H9 (cell line): ENCODE data around the gene ELAVL1. TPM values are rescaled to one million over a fixed set of nuclear protein-coding genes. Genes with fewer than 3 reads are reported as not detected.

Experiments
- DNase-seq: peaks from one replicate; pipeline ENCODE4 v3.0.0-alpha.2; 2017
- H2AFZ ChIP-seq: one replicate; pipeline ENCODE4 v1.6.1; 2013; ENCODE audit warnings: mild to moderate bottlenecking, low read length, control low read depth, moderate library complexity
- H2AK5ac ChIP-seq: 2 replicates; pipeline ENCODE4 v1.6.1; 2013; ENCODE audit warnings: low read length, control low read depth, mixed read lengths; ENCODE audit not compliant: insufficient read length
- H2BK120ac ChIP-seq: one replicate; pipeline ENCODE4 v1.6.1; 2013; ENCODE audit warnings: low read depth, mild to moderate bottlenecking, low read length, control low read depth, inconsistent platforms; ENCODE audit not compliant: poor library complexity, severe bottlenecking
- H2BK12ac ChIP-seq: 2 replicates; pipeline ENCODE4 v1.6.1; 2013; ENCODE audit warnings: low read length, control low read depth, mixed read lengths, low read depth; ENCODE audit not compliant: insufficient read length
- H2BK15ac ChIP-seq: 2 replicates; pipeline ENCODE4 v1.6.1; 2013; ENCODE audit warnings: low read depth, low read length, control low read depth
- H2BK20ac ChIP-seq: one replicate; pipeline ENCODE4 v1.6.1; 2013; ENCODE audit warnings: low read depth, mild to moderate bottlenecking, low read length, control low read depth, inconsistent platforms; ENCODE audit not compliant: poor library complexity, severe bottlenecking
- H2BK5ac ChIP-seq: 2 replicates; pipeline ENCODE4 v1.6.1; 2013; ENCODE audit warnings: low read length, control low read depth, mixed read lengths; ENCODE audit not compliant: insufficient read length
- H3K14ac ChIP-seq: 2 replicates; pipeline ENCODE4 v1.6.1; 2013; ENCODE audit warnings: low read length, control low read depth; ENCODE audit not compliant: insufficient read depth
- H3K18ac ChIP-seq: 2 replicates; pipeline ENCODE4 v1.6.1; 2013; ENCODE audit warnings: low read depth, mild to moderate bottlenecking, mixed read lengths, low read length, control low read depth; ENCODE audit not compliant: insufficient read length
- H3K23ac ChIP-seq: 2 replicates; pipeline ENCODE4 v1.6.1; 2013; ENCODE audit warnings: low read length, control low read depth, mixed read lengths, low read depth; ENCODE audit not compliant: insufficient read length
- H3K23me2 ChIP-seq: 2 replicates; pipeline ENCODE4 v1.6.1; 2013; ENCODE audit warnings: low read depth, mild to moderate bottlenecking, mixed read lengths, low read length, control low read depth; ENCODE audit not compliant: insufficient read length, poor library complexity, severe bottlenecking
- H3K27ac ChIP-seq: 2 replicates; pipeline ENCODE4 v1.5.1; 2013; ENCODE audit warnings: low read length, control low read depth, mixed read lengths, low read depth; ENCODE audit not compliant: insufficient read length
- H3K27me3 ChIP-seq: 2 replicates; pipeline ENCODE4 v1.6.1; 2013; ENCODE audit warnings: low read length, control low read depth, inconsistent platforms; ENCODE audit not compliant: insufficient read depth
- H3K4ac ChIP-seq: 2 replicates; pipeline ENCODE4 v1.6.1; 2013; ENCODE audit warnings: low read depth, mild to moderate bottlenecking, control low read depth, inconsistent platforms, low read length, moderate library complexity
- H3K4me1 ChIP-seq: 2 replicates; pipeline ENCODE4 v1.6.1; 2013; ENCODE audit warnings: low read length, control low read depth, inconsistent platforms; ENCODE audit not compliant: insufficient read depth
- H3K4me2 ChIP-seq: 2 replicates; pipeline ENCODE4 v1.6.1; 2013; ENCODE audit warnings: low read length, control low read depth, mixed read lengths; ENCODE audit not compliant: insufficient read length, insufficient read depth
- H3K56ac ChIP-seq: 2 replicates; pipeline ENCODE4 v1.6.1; 2013; ENCODE audit warnings: low read depth, mild to moderate bottlenecking, mixed read lengths, low read length, control low read depth; ENCODE audit not compliant: insufficient read length
- H3K79me1 ChIP-seq: 2 replicates; pipeline ENCODE4 v1.6.1; 2013; ENCODE audit warnings: low read depth, mild to moderate bottlenecking, moderate library complexity, low read length, control low read depth, inconsistent platforms; ENCODE audit not compliant: insufficient read depth, poor library complexity, severe bottlenecking
- H3K79me2 ChIP-seq: 2 replicates; pipeline ENCODE4 v1.6.1; 2013; ENCODE audit warnings: low read length, control low read depth, inconsistent platforms; ENCODE audit not compliant: insufficient read depth
- H3K9ac ChIP-seq: 2 replicates; pipeline ENCODE4 v1.6.1; 2013; ENCODE audit warnings: low read length, control low read depth, mixed read lengths; ENCODE audit not compliant: insufficient read length; ENCODE audit errors: extremely low read depth
- H3K9me3 ChIP-seq: one replicate; pipeline ENCODE4 v1.6.1; 2013; ENCODE audit warnings: low read depth, low read length, inconsistent platforms; ENCODE audit not compliant: control insufficient read depth
- H3T11ph ChIP-seq: one replicate; pipeline ENCODE4 v1.6.1; 2013; ENCODE audit warnings: mild to moderate bottlenecking, low read length, control low read depth, inconsistent platforms
- H4K20me1 ChIP-seq: one replicate; pipeline ENCODE4 v1.6.1; 2013; ENCODE audit not compliant: control insufficient read depth, insufficient read length, insufficient read depth
- H4K5ac ChIP-seq: 2 replicates; pipeline ENCODE4 v1.6.1; 2013; ENCODE audit warnings: low read depth, mild to moderate bottlenecking, mixed read lengths, low read length, control low read depth; ENCODE audit not compliant: insufficient read length
- H4K8ac ChIP-seq: replicated peaks from 2 replicates; pipeline ENCODE4 v1.6.1; 2013; ENCODE audit warnings: low read length, control low read depth, mixed read lengths, low read depth; ENCODE audit not compliant: insufficient read length
- H4K91ac ChIP-seq: 2 replicates; pipeline ENCODE4 v1.6.1; 2013; ENCODE audit warnings: low read depth, mild to moderate bottlenecking, moderate library complexity, mixed read lengths, low read length, control low read depth; ENCODE audit not compliant: insufficient read length
- H3K27ac Mint-ChIP-seq, 3 experiments: 2 replicates in 2 of 3; 3 replicates in 1 of 3; pipeline ENCODE4 v1.8.0; 2020 to 2021; ENCODE audit warnings: mixed read lengths in 3 of 3, mild to moderate bottlenecking in 1 of 3, moderate library complexity in 1 of 3
- H3K27me3 Mint-ChIP-seq: 2 replicates; pipeline ENCODE4 v1.8.0; 2021; ENCODE audit warnings: low read depth, mild to moderate bottlenecking, moderate library complexity, mixed read lengths
- H3K36me3 Mint-ChIP-seq, 3 experiments: 2 replicates in 2 of 3; 3 replicates in 1 of 3; pipeline ENCODE4 v1.8.0; 2020 to 2021; ENCODE audit warnings: low read depth in 3 of 3, mixed read lengths in 3 of 3; ENCODE audit not compliant: insufficient read depth in 1 of 3
- H3K4me1 Mint-ChIP-seq, 2 experiments: 2 replicates each; pipeline ENCODE4 v1.8.0; 2020; ENCODE audit warnings: mixed read lengths in 2 of 2
- H3K4me3 Mint-ChIP-seq, 2 experiments: 2 replicates in 1 of 2; 3 replicates in 1 of 2; pipeline ENCODE4 v1.8.0; 2020 to 2021; ENCODE audit warnings: mild to moderate bottlenecking in 2 of 2, mixed read lengths in 2 of 2, moderate library complexity in 1 of 2
- H3K9me3 Mint-ChIP-seq, 2 experiments: 2 replicates in 1 of 2; 3 replicates in 1 of 2; pipeline ENCODE4 v1.8.0; 2020; ENCODE audit warnings: mild to moderate bottlenecking in 2 of 2, mixed read lengths in 2 of 2, moderate library complexity in 1 of 2
- WGBS: extraction: QIAGEN DNeasy Blood & Tissue Kit; methylation state at CpG from one replicate; pipeline ENCODE4 v1.1.7; 2013; ENCODE audit warnings: missing lambda C conversion rate, low lambda C conversion rate, mixed read lengths; ENCODE audit not compliant: insufficient read length; ENCODE audit errors: extremely low coverage; 5-methylcytosine and 5-hydroxymethylcytosine counted together
- total RNA-seq: library from RNA; stranded (reverse); gene quantifications from 2 replicates; pipeline ENCODE4 v1.2.1, GENCODE V29; 2021
- TF ChIP-seq, protein P1 (sequence below): fragments of 200-600 bp; sonication (generic); conservative IDR thresholded peaks from 3 replicates; pipeline ENCODE4 v1.8.0; 2021; ENCODE audit warnings: antibody characterized with exemption, mild to moderate bottlenecking

Gene ELAVL1
- total RNA-seq, 1 experiment from 2014 or later = 149 TPM

DNA sequence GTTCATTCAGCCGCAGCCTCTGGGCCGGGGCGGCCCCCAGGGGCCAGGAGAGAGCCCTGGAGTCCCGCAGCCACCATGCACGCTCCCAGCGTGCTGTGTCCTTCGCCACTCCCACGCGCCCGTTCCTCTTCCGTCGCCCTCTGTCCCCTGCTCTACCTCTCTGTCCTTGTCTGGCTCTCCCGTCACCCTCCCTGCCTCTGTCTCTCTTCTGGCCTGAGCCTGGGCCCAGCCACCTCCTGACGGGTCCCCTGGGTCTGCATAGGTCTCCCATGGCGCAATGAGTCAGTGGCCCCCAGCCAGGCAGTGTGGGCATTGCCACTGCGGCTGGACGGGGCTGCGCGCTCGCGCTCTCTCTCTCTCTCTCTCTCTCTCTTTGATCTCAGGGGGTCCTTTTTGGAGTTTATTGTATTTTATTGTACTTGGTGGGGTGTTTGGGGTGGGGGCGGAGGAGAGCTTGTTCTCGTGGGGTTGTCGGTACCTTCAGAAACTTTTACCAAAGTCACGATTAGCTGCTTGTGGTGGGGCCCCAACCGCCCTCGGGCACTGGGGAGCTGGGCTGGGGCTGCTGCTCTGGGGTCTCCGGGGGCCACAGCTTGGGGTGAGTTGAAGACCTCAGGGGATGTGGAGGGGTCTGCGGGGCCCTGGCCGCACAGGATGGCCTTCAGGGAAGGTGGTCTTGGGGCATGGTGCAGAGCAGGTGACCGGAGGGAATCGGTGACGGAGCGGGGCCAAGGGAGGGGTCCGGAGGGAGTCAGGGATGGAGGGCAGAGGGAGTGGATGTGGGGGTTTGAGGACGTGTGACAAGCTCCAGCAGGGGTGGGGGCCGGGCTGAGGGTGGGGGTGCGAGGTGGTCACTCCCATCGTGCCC is 92.5 kb downstream of the ELAVL1 start:
- H3K23ac ChIP-seq = no peak overlapping the region
- no peaks in the 10 kb centered on the region for H4K20me1 ChIP-seq

More for the DNA sequence above, 92.5 kb downstream of the ELAVL1 start:
- Mint-ChIP-seq H3K36me3 (peaks cover 13 to 28% (median 24%) of the 10 kb centered on the region in 3 experiments; a peak in 6 of 7 replicates), H3K9me3 (no peaks in the 10 kb centered on the region), H3K27ac (no peak overlapping the region), H3K27me3 (peaks cover 39% of the 10 kb centered on the region), H3K4me1 (peaks cover 7 to 12% of the 10 kb centered on the region in 2 experiments), H3K4me3 (no peak overlapping the region)
- Histone ChIP-seq H4K5ac (no peak overlapping the region), H3T11ph (no peak overlapping the region), H4K91ac (no peak overlapping the region), H3K79me1 (no peaks in the 10 kb centered on the region), H2BK12ac (no peak overlapping the region), H2BK20ac (no peak overlapping the region), H3K18ac (no peak overlapping the region), H3K27ac (no peak overlapping the region), H2AFZ (no peak overlapping the region), H3K27me3 (peaks cover 16% of the 10 kb centered on the region; the same call in 1 of the 2 replicates), H2AK5ac (no peak overlapping the region), H3K14ac (no peak overlapping the region), H3K4ac (no peak overlapping the region), H3K56ac (no peak overlapping the region), H2BK120ac (no peak overlapping the region), H3K23me2 (peaks cover 11% of the 10 kb centered on the region), H3K9ac (no peak overlapping the region), H3K4me1 (no peaks in the 10 kb centered on the region), H4K8ac (no peak overlapping the region), H3K79me2 (no peaks in the 10 kb centered on the region), H2BK15ac (no peak overlapping the region), H2BK5ac (no peak overlapping the region), H3K9me3 (no peaks in the 10 kb centered on the region), H3K4me2 (no peak overlapping the region)
- DNase-seq = no peak
- WGBS = no CpG with 5 or more reads among the region's 39 CpGs
- TF ChIP-seq, protein P1, sequence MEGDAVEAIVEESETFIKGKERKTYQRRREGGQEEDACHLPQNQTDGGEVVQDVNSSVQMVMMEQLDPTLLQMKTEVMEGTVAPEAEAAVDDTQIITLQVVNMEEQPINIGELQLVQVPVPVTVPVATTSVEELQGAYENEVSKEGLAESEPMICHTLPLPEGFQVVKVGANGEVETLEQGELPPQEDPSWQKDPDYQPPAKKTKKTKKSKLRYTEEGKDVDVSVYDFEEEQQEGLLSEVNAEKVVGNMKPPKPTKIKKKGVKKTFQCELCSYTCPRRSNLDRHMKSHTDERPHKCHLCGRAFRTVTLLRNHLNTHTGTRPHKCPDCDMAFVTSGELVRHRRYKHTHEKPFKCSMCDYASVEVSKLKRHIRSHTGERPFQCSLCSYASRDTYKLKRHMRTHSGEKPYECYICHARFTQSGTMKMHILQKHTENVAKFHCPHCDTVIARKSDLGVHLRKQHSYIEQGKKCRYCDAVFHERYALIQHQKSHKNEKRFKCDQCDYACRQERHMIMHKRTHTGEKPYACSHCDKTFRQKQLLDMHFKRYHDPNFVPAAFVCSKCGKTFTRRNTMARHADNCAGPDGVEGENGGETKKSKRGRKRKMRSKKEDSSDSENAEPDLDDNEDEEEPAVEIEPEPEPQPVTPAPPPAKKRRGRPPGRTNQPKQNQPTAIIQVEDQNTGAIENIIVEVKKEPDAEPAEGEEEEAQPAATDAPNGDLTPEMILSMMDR = no peak
